Ovary (tissue), 3 donors: ENCODE data around the gene USP4.
A peak's percentile ranks its signal among the peaks of the same experiment; 100 is the strongest.

ENCODE experiments used
- POLR2A ChIP-seq: fragments of 450-650 bp; IDR thresholded peaks from one replicate; pipeline ENCODE4 v1.6.1; 2017; ENCODE audit warnings: antibody characterized with exemption, mild to moderate bottlenecking, moderate library complexity
- TF ChIP-seq, protein P1 (sequence below), 3 donors: fragments of 450-650 bp in 2 of 3; fragments of 200-600 bp in 1 of 3; IDR thresholded peaks; one replicate each; pipeline versions ENCODE4 v1.5.1 to v1.8.0; 2016 to 2022; ENCODE audit warnings: antibody characterized with exemption in 3 of 3, mild to moderate bottlenecking in 1 of 3
- donor health status: DM: no; HTN: no; CAD: no.

DNA sequence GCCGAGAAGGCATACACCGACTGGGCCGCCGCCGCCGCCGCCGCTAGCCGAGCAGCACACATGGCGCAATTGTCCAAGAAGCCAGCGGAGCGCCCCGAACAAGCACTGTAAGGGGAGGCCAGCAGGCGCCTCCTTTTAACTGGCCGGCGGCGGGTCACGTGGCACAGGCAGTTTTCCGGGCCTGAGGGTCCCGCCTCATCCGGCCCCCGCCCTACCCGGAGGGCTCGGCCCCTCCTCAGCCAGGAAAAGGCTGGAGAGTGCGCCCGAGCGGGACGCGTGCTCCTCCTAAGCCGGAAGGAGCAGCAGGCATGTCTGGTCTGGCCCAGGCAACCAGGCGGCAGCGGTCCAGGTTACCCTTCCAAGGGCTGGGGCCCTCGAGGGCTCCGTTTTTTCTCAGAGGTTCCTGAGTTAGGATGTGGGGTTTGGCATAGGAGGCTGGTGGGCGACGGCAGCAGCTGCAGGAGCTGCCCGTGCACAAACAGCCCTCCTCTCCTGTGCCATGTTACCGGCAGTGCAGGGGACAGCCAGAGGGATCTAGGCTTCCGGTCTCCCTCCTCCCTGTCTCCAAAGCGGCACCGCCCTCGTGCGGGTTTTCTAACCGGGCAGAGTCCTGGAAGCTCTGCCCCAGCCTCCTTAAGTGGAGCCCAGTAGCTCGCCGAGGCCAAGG lies 18.5 kb upstream of the USP4 start, which contains the start of gene GPX1:
- TF ChIP-seq, protein P1, sequence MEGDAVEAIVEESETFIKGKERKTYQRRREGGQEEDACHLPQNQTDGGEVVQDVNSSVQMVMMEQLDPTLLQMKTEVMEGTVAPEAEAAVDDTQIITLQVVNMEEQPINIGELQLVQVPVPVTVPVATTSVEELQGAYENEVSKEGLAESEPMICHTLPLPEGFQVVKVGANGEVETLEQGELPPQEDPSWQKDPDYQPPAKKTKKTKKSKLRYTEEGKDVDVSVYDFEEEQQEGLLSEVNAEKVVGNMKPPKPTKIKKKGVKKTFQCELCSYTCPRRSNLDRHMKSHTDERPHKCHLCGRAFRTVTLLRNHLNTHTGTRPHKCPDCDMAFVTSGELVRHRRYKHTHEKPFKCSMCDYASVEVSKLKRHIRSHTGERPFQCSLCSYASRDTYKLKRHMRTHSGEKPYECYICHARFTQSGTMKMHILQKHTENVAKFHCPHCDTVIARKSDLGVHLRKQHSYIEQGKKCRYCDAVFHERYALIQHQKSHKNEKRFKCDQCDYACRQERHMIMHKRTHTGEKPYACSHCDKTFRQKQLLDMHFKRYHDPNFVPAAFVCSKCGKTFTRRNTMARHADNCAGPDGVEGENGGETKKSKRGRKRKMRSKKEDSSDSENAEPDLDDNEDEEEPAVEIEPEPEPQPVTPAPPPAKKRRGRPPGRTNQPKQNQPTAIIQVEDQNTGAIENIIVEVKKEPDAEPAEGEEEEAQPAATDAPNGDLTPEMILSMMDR (IDR thresholded peaks at IDR 0.05) = no peak
- peak; percentile 80 for TF ChIP-seq POLR2A
